22Rv1 (cell line): ENCODE results near the gene SELENOM.

Source experiments
- H3K27ac ChIP-seq: fragments of 450-650 bp; 2 replicates; pipeline ENCODE4 v1.5.1; 2017
- ZFX ChIP-seq: fragments of 450-650 bp; IDR thresholded peaks from 2 replicates; pipeline ENCODE4 v1.6.1; 2017; ENCODE audit warnings: antibody characterized with exemption, borderline replicate concordance
- TF ChIP-seq, protein P1 (sequence below): fragments of 450-650 bp; IDR thresholded peaks from 2 replicates; pipeline ENCODE4 v1.5.1; 2017; ENCODE audit warnings: mild to moderate bottlenecking

Gene SELENOM

DNA sequence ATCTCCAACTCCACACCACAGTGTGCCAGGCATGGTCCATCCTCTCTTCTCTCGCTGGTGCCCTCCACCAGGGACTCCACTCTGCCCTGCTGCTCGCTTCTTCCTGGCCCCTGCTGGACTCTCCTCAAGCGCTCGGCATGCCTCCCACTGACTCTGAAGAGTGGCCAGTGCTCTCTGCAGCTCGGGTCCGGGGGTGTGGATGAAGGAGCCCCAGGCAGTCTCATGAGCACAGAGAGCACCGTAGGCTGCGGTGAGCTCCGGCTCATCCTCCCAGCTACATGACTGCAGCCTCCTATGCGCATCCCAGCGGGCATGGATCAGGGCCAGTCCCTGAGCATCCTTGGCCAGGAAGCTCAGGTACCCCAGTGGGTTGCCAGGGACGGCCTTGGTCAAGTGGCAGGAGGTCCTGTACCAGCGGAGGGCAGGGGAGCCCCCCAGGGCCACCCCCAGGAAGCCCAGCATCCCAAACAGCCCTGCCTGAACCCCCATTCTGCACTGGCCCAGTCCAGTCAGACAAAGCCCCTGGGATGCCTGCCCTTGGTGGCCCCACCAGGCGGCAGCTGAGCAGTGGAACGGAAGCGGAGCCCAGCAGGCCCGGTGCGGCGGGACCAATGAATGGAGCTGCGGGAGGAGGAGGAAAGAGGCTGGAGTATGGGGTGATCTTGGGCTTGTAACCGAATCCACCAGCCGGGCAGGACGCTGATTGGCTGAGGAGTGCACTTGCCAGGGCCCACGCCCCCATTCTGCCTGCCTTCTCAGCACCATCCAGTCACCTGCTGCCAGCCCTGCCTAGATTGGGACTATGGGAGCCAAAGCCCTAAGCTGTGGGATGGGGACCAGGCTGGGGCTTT is 32.7 kb upstream of the SELENOM start, which contains the start of gene PLA2G3:
PLA2G3 (minus strand) TSS at position 643 of the 851 bp plus-strand sequence; CDS start at position 489, 154 bp downstream.
- H3K27ac ChIP-seq: peak within 1 kb of the TSS; percentile 95

DNA sequence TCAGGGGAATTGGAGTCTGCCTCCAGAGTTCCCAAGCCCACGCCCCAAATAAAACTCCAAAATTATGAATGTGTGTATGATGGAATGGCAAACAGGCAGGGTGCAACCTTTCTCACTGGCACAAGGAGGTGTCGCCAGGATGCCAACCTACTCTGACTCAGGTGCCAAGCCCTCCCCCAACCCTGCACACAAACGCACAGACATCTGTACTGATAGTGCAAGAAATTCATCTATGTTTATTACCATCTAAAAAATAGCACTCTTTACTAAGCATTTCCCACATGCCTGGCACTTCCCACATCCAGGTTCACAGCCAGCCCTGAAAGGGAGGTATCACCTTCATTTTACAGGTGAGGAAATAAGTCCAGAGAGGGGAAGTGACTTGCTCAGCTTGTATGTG is 31.7 kb upstream of the SELENOM start:
- TF ChIP-seq ZFX: no peak
- TF ChIP-seq, protein P1, sequence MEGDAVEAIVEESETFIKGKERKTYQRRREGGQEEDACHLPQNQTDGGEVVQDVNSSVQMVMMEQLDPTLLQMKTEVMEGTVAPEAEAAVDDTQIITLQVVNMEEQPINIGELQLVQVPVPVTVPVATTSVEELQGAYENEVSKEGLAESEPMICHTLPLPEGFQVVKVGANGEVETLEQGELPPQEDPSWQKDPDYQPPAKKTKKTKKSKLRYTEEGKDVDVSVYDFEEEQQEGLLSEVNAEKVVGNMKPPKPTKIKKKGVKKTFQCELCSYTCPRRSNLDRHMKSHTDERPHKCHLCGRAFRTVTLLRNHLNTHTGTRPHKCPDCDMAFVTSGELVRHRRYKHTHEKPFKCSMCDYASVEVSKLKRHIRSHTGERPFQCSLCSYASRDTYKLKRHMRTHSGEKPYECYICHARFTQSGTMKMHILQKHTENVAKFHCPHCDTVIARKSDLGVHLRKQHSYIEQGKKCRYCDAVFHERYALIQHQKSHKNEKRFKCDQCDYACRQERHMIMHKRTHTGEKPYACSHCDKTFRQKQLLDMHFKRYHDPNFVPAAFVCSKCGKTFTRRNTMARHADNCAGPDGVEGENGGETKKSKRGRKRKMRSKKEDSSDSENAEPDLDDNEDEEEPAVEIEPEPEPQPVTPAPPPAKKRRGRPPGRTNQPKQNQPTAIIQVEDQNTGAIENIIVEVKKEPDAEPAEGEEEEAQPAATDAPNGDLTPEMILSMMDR: no peak
- peak overlapping the region; percentile 95 for H3K27ac ChIP-seq

More for the DNA sequence above, 32.7 kb upstream of the SELENOM start, which contains the start of gene PLA2G3:
- no peak for TF ChIP-seq ZFX
- TF ChIP-seq, protein P1: peak; percentile 48

DNA sequence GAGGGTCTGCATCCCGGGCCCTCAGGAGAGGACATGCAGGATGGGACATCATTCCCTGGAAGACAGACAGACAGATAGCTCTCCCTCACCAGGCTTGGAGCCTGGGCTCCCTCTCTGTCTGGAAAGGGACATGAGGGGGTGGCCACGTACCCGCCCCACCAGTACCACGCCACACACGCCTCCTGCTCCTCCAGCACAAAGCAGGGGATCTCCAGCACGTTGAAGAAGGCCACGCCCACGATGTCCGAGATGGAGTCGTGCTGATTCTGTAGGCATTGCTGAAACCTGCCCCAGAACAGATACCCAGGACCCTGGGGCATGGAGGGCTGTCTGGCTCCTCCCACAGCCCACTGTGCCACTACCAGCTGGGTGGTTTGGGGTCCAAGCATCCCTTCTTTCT is 30.8 kb upstream of the SELENOM start:
- no peak for TF ChIP-seq ZFX
- TF ChIP-seq, protein P1: no peak
- H3K27ac ChIP-seq: peak overlapping the region; percentile 95

DNA sequence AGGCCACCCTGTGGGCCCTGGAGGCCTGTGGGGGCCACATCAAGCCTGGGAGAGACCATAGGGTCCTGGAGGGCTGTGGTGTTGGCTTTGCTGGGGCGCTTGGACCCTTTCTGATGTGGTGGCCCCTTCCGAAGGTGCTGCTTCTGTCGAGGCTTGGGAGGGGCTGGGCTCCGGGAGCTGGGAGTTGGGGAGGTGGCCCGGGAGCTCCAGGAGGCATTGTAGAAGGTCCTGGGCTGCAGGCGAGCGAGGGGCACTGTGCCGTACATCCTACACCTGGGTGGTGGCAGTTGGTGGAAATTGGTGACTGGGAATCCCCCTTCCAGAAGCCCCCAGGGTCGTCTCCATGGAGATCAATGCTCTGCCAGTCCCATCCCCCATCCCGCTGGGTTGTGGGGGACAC is 30.4 kb upstream of the SELENOM start:
- H3K27ac ChIP-seq: peak overlapping the region; percentile 95
- TF ChIP-seq, protein P1: no peak
- no peak for TF ChIP-seq ZFX

DNA sequence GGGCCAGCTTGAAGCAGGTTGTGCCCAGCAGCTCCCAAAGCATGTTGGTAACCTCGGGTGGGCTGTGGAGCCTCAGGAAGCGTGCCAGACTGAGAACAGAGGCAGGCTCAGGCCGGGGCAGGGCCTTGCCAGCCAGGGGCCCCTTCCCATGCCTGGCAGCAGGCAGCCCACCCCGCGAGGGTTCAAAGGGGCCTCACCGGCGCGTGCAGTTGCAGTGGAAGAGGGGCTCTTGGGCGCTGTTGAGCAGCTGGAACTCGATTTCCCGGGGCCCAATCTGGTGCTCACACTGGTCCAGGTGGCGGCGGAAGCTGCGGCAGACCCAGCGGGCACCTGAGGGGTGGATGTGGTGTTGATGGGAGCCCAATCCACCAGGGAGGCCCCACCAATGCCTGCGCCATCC is 29.3 kb upstream of the SELENOM start:
- H3K27ac ChIP-seq: peak overlapping the region; percentile 95
- TF ChIP-seq, protein P1: no peak
- TF ChIP-seq ZFX: no peak

DNA sequence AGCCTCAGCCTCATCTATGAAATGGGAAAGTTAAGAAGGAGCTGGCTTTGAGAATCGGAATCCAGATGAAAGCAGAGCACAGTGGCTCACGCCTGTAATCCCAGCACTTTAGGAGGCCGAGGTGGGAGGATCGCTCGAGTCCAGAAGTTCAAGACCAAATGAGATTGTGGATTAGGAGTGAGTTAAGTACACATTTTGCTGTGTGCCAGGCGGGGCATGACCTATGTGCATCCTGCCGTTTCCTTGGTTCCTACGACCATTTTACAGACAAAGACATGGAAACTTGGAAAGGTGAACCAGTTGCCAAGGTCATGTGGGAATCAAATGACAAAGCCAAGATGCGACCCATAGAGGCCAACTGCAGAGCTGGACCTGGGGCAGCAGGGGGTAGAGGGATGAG is 28.8 kb upstream of the SELENOM start:
- TF ChIP-seq, protein P1: no peak
- H3K27ac ChIP-seq: peak overlapping the region; percentile 95

DNA sequence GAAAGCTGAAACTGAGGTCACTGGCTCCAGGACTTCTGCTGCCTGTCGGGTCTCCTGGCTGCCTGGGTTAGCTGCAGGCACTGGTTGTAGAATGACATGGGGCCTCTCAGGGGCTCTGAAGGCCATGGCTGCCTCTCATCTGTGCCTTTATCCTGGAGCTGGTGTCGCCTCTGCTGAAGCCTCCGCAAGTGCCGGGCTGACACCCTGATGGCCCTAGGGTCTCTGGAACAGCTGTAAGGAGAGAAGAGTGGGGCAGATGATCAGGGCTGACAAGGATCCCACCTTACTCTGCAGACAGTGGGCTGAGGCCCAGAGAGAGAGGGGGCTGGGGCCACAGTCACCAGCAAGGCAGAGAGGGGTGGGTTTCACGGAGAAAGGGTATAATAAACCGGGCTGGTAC is 28.3 kb upstream of the SELENOM start:
- TF ChIP-seq ZFX: no peak
- TF ChIP-seq, protein P1: no peak
- peak overlapping the region; percentile 95 for H3K27ac ChIP-seq
